Neural cell (in vitro differentiated cells): ENCODE measurements around the gene UGT1A6.

Source experiments
- EP300 ChIP-seq: fragments of 450-650 bp; conservative IDR thresholded peaks from 2 replicates; pipeline ENCODE4 v1.6.1; 2014; ENCODE audit warnings: antibody characterized with exemption, mild to moderate bottlenecking, moderate library complexity; ENCODE audit not compliant: poor library complexity, severe bottlenecking
- EZH2 ChIP-seq: fragments of 200-600, 300-800 bp; shearing (Covaris generic), sonication (generic); IDR thresholded peaks from 2 replicates; pipeline ENCODE4 v1.6.1; 2014; ENCODE audit warnings: antibody characterized with exemption, low read length, borderline replicate concordance, mild to moderate bottlenecking; ENCODE audit not compliant: insufficient read depth, poor library complexity, severe bottlenecking
- MXI1 ChIP-seq: fragments of 450-650 bp; conservative IDR thresholded peaks from 2 replicates; pipeline ENCODE4 v1.6.1; 2014; ENCODE audit warnings: antibody characterized with exemption, mild to moderate bottlenecking; ENCODE audit not compliant: poor library complexity, severe bottlenecking
- POLR2AphosphoS5 ChIP-seq: IDR thresholded peaks from 2 replicates; pipeline ENCODE4 v1.6.1; 2012
- RAD21 ChIP-seq: fragments of 450-650 bp; conservative IDR thresholded peaks from 2 replicates; pipeline ENCODE4 v1.6.1; 2014; ENCODE audit warnings: antibody characterized with exemption, mild to moderate bottlenecking, moderate library complexity
- SMC3 ChIP-seq: fragments of 450-650 bp; conservative IDR thresholded peaks from 2 replicates; pipeline ENCODE4 v1.6.1; 2014; ENCODE audit warnings: antibody characterized with exemption, mild to moderate bottlenecking, moderate library complexity; ENCODE audit not compliant: poor library complexity
- TAF1 ChIP-seq: IDR thresholded peaks from 2 replicates; pipeline ENCODE4 v1.6.1; 2012; ENCODE audit warnings: low read depth
- TF ChIP-seq, protein P1 (sequence below): fragments of 450-650 bp; IDR thresholded peaks from 2 replicates; pipeline ENCODE4 v1.5.1; 2014; ENCODE audit warnings: antibody characterized with exemption, mild to moderate bottlenecking, moderate library complexity; ENCODE audit not compliant: poor library complexity, severe bottlenecking
- TF ChIP-seq, protein P2 (sequence below): IDR thresholded peaks from 2 replicates; pipeline ENCODE4 v1.6.1; 2012; ENCODE audit warnings: borderline replicate concordance

DNA sequence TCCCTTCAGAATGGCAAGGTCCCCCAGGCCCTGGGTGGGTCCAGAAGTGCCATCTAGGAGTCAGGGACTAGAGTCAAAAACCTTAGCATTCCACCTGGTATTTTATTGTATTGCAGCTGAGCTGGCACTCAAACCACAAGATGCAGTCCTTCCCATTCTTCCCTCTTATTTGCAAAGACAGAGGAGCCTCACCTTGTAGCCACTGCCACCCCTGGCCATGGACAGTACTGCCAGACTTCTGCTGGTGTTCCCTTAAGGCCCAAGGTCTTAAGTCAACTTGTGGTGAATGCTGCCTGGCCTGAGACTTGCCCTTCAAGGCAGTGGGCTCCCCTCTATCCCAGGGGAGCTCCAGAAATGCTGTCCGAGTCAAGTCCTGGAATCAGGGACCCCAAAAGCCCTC, 49.6 kb upstream of the UGT1A6 start:
- TF ChIP-seq, protein P1, sequence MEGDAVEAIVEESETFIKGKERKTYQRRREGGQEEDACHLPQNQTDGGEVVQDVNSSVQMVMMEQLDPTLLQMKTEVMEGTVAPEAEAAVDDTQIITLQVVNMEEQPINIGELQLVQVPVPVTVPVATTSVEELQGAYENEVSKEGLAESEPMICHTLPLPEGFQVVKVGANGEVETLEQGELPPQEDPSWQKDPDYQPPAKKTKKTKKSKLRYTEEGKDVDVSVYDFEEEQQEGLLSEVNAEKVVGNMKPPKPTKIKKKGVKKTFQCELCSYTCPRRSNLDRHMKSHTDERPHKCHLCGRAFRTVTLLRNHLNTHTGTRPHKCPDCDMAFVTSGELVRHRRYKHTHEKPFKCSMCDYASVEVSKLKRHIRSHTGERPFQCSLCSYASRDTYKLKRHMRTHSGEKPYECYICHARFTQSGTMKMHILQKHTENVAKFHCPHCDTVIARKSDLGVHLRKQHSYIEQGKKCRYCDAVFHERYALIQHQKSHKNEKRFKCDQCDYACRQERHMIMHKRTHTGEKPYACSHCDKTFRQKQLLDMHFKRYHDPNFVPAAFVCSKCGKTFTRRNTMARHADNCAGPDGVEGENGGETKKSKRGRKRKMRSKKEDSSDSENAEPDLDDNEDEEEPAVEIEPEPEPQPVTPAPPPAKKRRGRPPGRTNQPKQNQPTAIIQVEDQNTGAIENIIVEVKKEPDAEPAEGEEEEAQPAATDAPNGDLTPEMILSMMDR, result no peak
- no peak for TF ChIP-seq EP300
- no peak for TF ChIP-seq RAD21
- TF ChIP-seq, protein P2, sequence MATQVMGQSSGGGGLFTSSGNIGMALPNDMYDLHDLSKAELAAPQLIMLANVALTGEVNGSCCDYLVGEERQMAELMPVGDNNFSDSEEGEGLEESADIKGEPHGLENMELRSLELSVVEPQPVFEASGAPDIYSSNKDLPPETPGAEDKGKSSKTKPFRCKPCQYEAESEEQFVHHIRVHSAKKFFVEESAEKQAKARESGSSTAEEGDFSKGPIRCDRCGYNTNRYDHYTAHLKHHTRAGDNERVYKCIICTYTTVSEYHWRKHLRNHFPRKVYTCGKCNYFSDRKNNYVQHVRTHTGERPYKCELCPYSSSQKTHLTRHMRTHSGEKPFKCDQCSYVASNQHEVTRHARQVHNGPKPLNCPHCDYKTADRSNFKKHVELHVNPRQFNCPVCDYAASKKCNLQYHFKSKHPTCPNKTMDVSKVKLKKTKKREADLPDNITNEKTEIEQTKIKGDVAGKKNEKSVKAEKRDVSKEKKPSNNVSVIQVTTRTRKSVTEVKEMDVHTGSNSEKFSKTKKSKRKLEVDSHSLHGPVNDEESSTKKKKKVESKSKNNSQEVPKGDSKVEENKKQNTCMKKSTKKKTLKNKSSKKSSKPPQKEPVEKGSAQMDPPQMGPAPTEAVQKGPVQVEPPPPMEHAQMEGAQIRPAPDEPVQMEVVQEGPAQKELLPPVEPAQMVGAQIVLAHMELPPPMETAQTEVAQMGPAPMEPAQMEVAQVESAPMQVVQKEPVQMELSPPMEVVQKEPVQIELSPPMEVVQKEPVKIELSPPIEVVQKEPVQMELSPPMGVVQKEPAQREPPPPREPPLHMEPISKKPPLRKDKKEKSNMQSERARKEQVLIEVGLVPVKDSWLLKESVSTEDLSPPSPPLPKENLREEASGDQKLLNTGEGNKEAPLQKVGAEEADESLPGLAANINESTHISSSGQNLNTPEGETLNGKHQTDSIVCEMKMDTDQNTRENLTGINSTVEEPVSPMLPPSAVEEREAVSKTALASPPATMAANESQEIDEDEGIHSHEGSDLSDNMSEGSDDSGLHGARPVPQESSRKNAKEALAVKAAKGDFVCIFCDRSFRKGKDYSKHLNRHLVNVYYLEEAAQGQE, result no peak
- TF ChIP-seq EZH2, result no peak
- TF ChIP-seq SMC3, result no peak
- TF ChIP-seq POLR2AphosphoS5, result no peak
- TF ChIP-seq TAF1, result no peak
- TF ChIP-seq MXI1, result no peak
